Mesodermal cell (in vitro differentiated cells): Measurements from ENCODE around the gene LRRC8C.

Experiments
- H3K27ac ChIP-seq: 2 replicates; pipeline ENCODE4 v1.7.0; 2013; ENCODE audit warnings: mild to moderate bottlenecking, low read depth, low read length, moderate library complexity; ENCODE audit not compliant: severe bottlenecking
- H3K36me3 ChIP-seq: 2 replicates; pipeline ENCODE4 v1.7.1; 2013; ENCODE audit warnings: mild to moderate bottlenecking, low read length, moderate library complexity; ENCODE audit not compliant: control insufficient read depth, insufficient read depth
- H3K4me1 ChIP-seq: one replicate; pipeline ENCODE4 v1.7.1; 2013; ENCODE audit warnings: mild to moderate bottlenecking, low read length; ENCODE audit not compliant: insufficient read depth, control insufficient read depth, poor library complexity, severe bottlenecking
- H3K4me3 ChIP-seq: 2 replicates; pipeline ENCODE4 v1.7.0; 2013; ENCODE audit warnings: low read length, control low read depth, mild to moderate bottlenecking; ENCODE audit not compliant: insufficient read depth, poor library complexity, severe bottlenecking; ENCODE audit errors: extremely low read depth
- H3K9me3 ChIP-seq: 2 replicates; pipeline ENCODE4 v1.7.1; 2013; ENCODE audit warnings: mild to moderate bottlenecking, low read length, moderate library complexity; ENCODE audit not compliant: control insufficient read depth
- WGBS, 2 experiments: methylation state at CpG; one replicate each; pipeline ENCODE4 v1.1.5; 2013; ENCODE audit warnings: missing lambda C conversion rate in 2 of 2; ENCODE audit not compliant: insufficient coverage in 2 of 2; 5-methylcytosine and 5-hydroxymethylcytosine counted together

Gene LRRC8C

DNA sequence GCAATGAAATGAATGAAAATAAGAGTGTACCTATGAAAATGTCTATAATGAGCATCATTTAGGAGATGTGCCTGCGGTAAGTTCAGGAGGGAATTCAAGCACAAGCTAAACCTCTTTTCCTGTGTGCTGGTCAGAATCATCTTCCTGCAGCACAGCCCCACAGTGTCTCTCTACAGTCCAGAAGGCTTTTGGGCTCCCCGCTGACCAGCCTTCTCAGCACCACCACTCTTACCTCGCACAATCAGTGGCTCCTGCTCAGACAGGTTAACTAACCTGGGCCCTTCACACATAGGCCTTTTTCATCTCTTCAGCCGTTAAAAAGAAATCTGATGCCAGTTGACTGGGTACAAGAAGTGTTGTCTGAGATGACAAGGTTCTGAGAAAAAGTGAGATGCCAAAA is 57.7 kb downstream of the LRRC8C start:
- Histone ChIP-seq H3K27ac (no peak overlapping the region), H3K4me1 (peaks cover 14% of the 10 kb centered on the region), H3K9me3 (no peaks in the 10 kb centered on the region), H3K4me3 (no peak overlapping the region), H3K36me3 (peaks cover 16% of the 10 kb centered on the region)
- WGBS, 2 experiments: 94% methylated on average over 2 to 3 of the region's 4 CpGs

GRCh38 chr1:89692601-89693521 is 59.9 kb downstream of the LRRC8C start:
- Histone ChIP-seq H3K4me3 (no peak overlapping the region), H3K9me3 (no peaks in the 10 kb centered on the region), H3K27ac (peak overlapping the region; percentile 65), H3K4me1 (peaks cover 14% of the 10 kb centered on the region), H3K36me3 (peaks cover 11% of the 10 kb centered on the region)
- 72 to 75% methylated on average over 1 to 2 of the region's 4 CpGs for WGBS, 2 experiments

- Histone ChIP-seq H3K36me3 (no peaks in the 10 kb centered on the region), H3K27ac (no peak overlapping the region), H3K9me3 (no peaks in the 10 kb centered on the region), H3K4me1 (peaks cover 14% of the 10 kb centered on the region), H3K4me3 (no peak overlapping the region)
These were observed 62.9 kb downstream of the LRRC8C start for GRCh38 chr1:89695847-89696246.

DNA sequence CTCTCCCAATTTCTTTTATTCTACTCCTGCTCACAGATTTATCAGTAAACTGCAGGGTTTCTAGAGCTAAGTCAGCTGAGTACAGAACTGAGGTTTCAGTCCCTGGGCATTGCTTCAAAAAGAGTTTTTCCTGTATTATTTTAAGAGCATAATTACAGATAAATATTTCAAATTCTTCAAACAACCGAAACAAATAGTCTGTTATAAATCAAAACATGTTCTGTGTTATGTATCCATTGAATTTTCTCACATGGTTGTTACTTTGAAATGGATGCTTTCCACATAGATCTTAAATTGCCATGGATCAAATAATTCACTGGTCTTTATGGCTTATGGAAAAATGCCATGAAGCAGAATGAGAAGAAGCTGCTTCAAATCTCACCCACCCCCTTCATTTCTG is 64.5 kb downstream of the LRRC8C start:
- WGBS, 2 experiments: no CpG with 5 or more reads among the region's 1 CpG
- H3K4me3 ChIP-seq: no peak overlapping the region
- no peak overlapping the region for H3K27ac ChIP-seq
- H3K9me3 ChIP-seq: no peaks in the 10 kb centered on the region
- H3K4me1 ChIP-seq: peaks cover 12% of the 10 kb centered on the region
- no peaks in the 10 kb centered on the region for H3K36me3 ChIP-seq

DNA sequence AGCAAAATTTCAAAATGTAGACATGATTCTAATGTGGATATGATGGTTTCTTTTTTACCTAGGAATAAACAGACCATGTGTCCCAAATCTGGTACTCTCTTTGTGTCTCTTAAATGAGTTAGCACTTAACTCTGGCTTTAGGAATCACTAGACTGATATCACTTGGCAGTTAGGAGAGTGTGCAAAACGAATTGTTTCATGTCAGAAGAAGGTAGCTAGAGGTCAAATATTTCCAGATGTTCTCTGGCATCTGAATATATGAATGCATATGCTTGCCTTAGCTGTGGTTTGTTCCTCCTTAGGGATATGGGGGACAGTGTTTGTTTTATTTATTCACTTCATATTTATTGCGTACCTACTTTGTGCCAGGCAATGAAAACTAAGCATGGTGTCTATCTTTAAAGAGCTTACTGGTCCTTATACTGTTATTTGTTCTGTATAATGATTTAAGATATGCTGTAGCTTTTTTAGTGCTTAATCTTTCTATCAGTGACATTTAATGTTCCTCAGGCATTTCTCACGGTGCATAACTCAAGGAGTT is 65.2 kb downstream of the LRRC8C start:
- peaks cover 4% of the 10 kb centered on the region for H3K4me1 ChIP-seq
- H3K36me3 ChIP-seq: no peaks in the 10 kb centered on the region
- no peak overlapping the region for H3K27ac ChIP-seq
- no peaks in the 10 kb centered on the region for H3K9me3 ChIP-seq
- H3K4me3 ChIP-seq: no peak overlapping the region
- WGBS, 2 experiments: 67% methylated on average over 1 of the region's 3 CpGs; no CpG with 5 or more reads in 1 of the 2 experiments

DNA sequence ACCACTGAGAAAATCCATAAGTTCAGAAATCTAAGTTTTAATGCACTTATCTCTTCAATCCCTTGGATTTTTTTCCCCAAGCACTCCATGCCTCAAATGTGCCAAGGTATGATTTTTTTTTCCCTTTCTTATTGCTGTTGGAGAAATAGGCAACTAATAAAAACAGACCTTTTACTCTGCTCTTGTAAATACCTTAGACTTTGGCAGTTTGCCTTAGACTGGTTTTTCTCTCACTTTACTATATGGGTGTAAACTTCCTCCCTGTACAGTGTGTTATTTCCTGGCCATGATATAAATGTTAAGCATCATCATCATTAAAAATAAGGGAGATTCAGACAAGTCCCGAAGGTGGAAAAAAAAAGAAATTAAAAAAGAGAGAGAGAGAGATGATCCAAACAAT is 65.7 kb downstream of the LRRC8C start:
- Histone ChIP-seq H3K36me3 (no peaks in the 10 kb centered on the region), H3K9me3 (no peaks in the 10 kb centered on the region), H3K4me1 (peaks cover 4% of the 10 kb centered on the region), H3K4me3 (no peak overlapping the region), H3K27ac (no peak overlapping the region)
- 100% methylated on average over 1 of the region's 1 CpG; no CpG with 5 or more reads in 1 of the 2 experiments for WGBS, 2 experiments

- Histone ChIP-seq H3K4me3 (no peak overlapping the region), H3K4me1 (peaks cover 4% of the 10 kb centered on the region), H3K36me3 (no peaks in the 10 kb centered on the region), H3K9me3 (no peaks in the 10 kb centered on the region), H3K27ac (no peak overlapping the region)
- WGBS, 2 experiments: 100% methylated on average over 1 of the region's 4 CpGs; no CpG with 5 or more reads in 1 of the 2 experiments
These were observed 66.6 kb downstream of the LRRC8C start for GRCh38 chr1:89699451-89699986.

DNA sequence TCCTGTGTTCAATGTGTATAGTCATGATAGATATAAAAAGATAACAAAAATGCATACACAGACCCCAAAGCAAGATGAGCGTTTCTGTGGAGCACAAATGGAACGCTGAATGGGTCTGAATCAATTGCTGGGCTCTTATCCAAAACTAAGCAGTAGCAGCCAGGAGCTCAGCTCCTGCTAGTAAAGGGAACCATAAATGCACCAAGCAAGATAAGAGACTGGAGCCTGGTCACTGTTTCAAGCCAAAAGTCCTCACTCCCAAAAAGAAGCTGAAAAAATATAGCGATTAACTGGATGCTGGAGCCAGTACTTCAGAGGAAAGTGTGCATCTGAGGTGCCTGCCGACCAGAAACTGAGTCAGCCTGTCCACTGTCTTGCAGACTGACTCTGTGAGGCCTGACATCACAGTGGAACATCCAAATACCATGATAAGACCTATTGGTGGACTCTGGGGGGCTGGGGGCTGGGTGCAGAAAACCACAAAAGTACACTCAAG is 68.9 kb downstream of the LRRC8C start:
- Histone ChIP-seq H3K27ac (no peak overlapping the region), H3K9me3 (no peaks in the 10 kb centered on the region), H3K36me3 (no peaks in the 10 kb centered on the region), H3K4me3 (no peak overlapping the region), H3K4me1 (peaks cover 8% of the 10 kb centered on the region)
- 82 to 88% methylated on average over 2 to 4 of the region's 4 CpGs for WGBS, 2 experiments

- peaks cover 8% of the 10 kb centered on the region for H3K4me1 ChIP-seq
- no peak overlapping the region for H3K27ac ChIP-seq
- no peaks in the 10 kb centered on the region for H3K36me3 ChIP-seq
- no peak overlapping the region for H3K4me3 ChIP-seq
- no CpG with 5 or more reads among the region's 1 CpG for WGBS, 2 experiments
- H3K9me3 ChIP-seq: no peaks in the 10 kb centered on the region
These were observed 69.7 kb downstream of the LRRC8C start for GRCh38 chr1:89702520-89703045.

- no peaks in the 10 kb centered on the region for H3K9me3 ChIP-seq
- WGBS, 2 experiments: no CpG with 5 or more reads among the region's 1 CpG
- H3K4me3 ChIP-seq: no peak overlapping the region
- H3K27ac ChIP-seq: no peak overlapping the region
- peaks cover 14% of the 10 kb centered on the region for H3K4me1 ChIP-seq
- H3K36me3 ChIP-seq: no peaks in the 10 kb centered on the region
These were observed 70.5 kb downstream of the LRRC8C start for GRCh38 chr1:89703469-89703868.
